Activated naive CD8-positive, alpha-beta T cell treated with anti-CD3 and anti-CD28 coated beads, Interleukin-2, amount 50 U/mL, for 24 hours (primary cell): ENCODE results near the gene NNAT.

Experiments used
- ATAC-seq: fragments of 150-1000 bp; cut with Tn5 transposase; one replicate; pipeline ENCODE4 v1.10.0; 2021
- DNase-seq: peaks from one replicate; pipeline ENCODE4 v3.0.0; 2021
- H3K27ac Mint-ChIP-seq: one replicate; pipeline ENCODE4 v1.8.0; 2021; ENCODE audit warnings: mild to moderate bottlenecking, mixed read lengths
- H3K27me3 Mint-ChIP-seq: one replicate; pipeline ENCODE4 v1.8.0; 2021; ENCODE audit warnings: mixed read lengths
- H3K36me3 Mint-ChIP-seq: one replicate; pipeline ENCODE4 v1.8.0; 2021; ENCODE audit warnings: low read depth, mixed read lengths
- H3K4me1 Mint-ChIP-seq: one replicate; pipeline ENCODE4 v1.8.0; 2021; ENCODE audit warnings: mixed read lengths
- H3K4me3 Mint-ChIP-seq: one replicate; pipeline ENCODE4 v1.8.0; 2021; ENCODE audit warnings: mild to moderate bottlenecking, moderate library complexity, mixed read lengths
- H3K9me3 Mint-ChIP-seq: one replicate; pipeline ENCODE4 v1.8.0; 2021; ENCODE audit warnings: mixed read lengths

Gene NNAT

DNA sequence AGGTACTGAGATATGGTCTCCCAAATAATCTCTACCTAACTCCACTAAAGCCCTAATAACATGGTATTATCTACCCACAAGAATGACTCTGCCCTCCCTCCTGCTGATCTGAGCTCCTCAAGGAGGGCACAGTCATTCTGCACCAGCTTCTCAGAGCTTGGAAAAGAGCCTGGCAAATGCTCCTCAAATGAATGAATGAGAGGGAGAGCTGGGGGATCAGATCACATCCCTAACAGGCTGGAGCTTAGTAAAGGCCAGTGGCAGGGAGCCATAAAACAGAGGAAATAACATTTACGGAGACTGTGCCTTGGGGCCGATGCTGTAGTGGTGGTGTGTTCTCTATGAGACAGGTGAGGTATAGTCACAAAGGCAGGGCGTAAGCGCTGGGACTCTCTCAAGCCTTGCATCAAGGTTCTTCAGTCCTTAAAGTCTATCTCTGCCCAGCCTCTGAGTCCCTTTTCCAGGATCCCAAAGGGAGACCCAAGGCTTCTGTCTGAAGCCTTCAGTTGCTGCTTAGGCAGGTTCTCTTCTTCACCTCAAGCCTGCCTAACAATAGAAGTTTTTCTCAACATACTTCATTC, 7.2 kb upstream of the NNAT start:
- ATAC-seq: no peak
- H3K9me3 Mint-ChIP-seq: no peaks in the 10 kb centered on the region
- peaks cover 2% of the 10 kb centered on the region for H3K4me1 Mint-ChIP-seq
- peaks cover 27% of the 10 kb centered on the region for H3K36me3 Mint-ChIP-seq
- H3K27ac Mint-ChIP-seq: no peak overlapping the region
- no peaks in the 10 kb centered on the region for H3K27me3 Mint-ChIP-seq
- no peak for DNase-seq
- H3K4me3 Mint-ChIP-seq: no peak overlapping the region

DNA sequence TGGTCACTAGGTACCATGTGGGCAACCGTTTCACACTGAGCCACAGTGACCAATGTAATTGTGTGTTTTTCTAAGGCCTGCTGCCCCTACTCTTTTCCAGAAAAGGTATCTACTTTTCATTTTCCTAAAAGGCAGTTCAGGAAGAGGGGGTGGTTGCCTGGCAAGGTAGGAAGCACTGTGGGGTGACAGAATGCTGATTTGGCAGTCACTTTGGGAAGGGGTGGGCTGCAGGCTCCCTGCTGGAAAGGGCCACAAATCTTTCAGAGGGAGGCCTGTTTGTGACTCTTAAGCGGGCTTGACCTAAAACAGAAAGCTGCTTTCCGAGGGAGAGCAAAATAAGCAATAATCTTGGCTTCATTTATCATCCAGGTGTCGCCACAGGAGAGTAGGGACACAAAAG, 5.2 kb upstream of the NNAT start:
- H3K9me3 Mint-ChIP-seq: no peaks in the 10 kb centered on the region
- no peak overlapping the region for H3K4me3 Mint-ChIP-seq
- no peak overlapping the region for H3K27ac Mint-ChIP-seq
- ATAC-seq (no peak), DNase-seq (no peak)
- no peaks in the 10 kb centered on the region for H3K27me3 Mint-ChIP-seq
- peaks cover 4% of the 10 kb centered on the region for H3K4me1 Mint-ChIP-seq
- peaks cover 29% of the 10 kb centered on the region for H3K36me3 Mint-ChIP-seq

DNA sequence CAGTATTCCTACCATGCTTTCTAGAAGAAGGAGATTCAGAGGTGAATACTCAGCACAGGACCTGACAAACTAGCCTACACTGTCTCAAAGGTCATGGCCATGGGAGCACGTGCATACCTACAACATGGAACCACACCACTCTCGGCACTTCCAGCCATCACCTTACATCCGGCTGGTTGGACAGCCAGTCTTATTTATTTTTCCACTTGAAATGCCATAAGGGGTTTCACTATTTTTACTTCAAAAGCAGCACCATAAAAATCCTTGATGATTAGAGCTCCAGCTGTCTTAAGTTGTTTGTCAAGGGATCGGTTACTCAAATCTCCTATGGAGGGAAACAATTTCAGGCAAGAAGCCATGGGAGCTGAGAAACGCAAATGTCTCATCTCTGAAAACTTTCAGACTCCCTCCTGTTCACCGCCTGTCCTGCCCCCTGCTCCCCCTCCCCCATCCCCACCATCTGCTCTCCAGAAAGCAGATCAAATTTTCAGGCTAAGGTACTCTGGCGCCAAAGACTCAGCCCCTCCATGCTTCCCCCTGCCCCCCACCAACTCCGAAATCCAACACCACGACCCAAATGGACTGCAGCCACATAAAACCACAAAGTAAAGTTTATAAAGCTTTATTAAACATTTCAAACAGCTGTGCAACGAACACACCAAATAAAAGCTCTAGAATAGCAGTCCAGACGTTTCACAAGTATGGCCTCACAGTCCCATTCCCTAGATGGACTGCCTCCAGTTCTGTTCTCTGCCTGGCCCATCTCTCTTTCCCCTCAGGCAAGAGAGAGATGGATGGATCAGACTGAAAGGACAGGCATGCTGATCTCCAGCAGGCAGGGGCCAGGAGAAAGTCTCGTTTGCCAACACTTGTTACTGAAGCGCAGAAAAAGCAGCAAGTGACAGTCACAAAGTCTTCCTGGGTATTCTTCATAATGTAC, 4.0 kb upstream of the NNAT start:
- DNase-seq: no peak
- no peak for ATAC-seq
- H3K36me3 Mint-ChIP-seq: peaks cover 21% of the 10 kb centered on the region
- no peak overlapping the region for H3K4me3 Mint-ChIP-seq
- no peaks in the 10 kb centered on the region for H3K27me3 Mint-ChIP-seq
- H3K27ac Mint-ChIP-seq: no peak overlapping the region
- H3K9me3 Mint-ChIP-seq: no peaks in the 10 kb centered on the region
- H3K4me1 Mint-ChIP-seq: peaks cover 7% of the 10 kb centered on the region

- peak overlapping the region; percentile 6 for H3K27ac Mint-ChIP-seq
- no peak for DNase-seq
- H3K4me1 Mint-ChIP-seq: peaks cover 11% of the 10 kb centered on the region
- H3K27me3 Mint-ChIP-seq: no peaks in the 10 kb centered on the region
- no peaks in the 10 kb centered on the region for H3K9me3 Mint-ChIP-seq
- peaks cover 19% of the 10 kb centered on the region for H3K36me3 Mint-ChIP-seq
- no peak overlapping the region for H3K4me3 Mint-ChIP-seq
- no peak for ATAC-seq
These were observed 3.0 kb upstream of the NNAT start for GRCh38 chr20:37518059-37518458.

GRCh38 chr20:37518606-37519507, 2.2 kb upstream of the NNAT start:
- ATAC-seq: no peak
- H3K4me1 Mint-ChIP-seq: peaks cover 17% of the 10 kb centered on the region
- H3K27me3 Mint-ChIP-seq: no peaks in the 10 kb centered on the region
- no peak overlapping the region for H3K27ac Mint-ChIP-seq
- DNase-seq: no peak
- H3K9me3 Mint-ChIP-seq: no peaks in the 10 kb centered on the region
- H3K4me3 Mint-ChIP-seq: no peak overlapping the region
- H3K36me3 Mint-ChIP-seq: peaks cover 19% of the 10 kb centered on the region

DNA sequence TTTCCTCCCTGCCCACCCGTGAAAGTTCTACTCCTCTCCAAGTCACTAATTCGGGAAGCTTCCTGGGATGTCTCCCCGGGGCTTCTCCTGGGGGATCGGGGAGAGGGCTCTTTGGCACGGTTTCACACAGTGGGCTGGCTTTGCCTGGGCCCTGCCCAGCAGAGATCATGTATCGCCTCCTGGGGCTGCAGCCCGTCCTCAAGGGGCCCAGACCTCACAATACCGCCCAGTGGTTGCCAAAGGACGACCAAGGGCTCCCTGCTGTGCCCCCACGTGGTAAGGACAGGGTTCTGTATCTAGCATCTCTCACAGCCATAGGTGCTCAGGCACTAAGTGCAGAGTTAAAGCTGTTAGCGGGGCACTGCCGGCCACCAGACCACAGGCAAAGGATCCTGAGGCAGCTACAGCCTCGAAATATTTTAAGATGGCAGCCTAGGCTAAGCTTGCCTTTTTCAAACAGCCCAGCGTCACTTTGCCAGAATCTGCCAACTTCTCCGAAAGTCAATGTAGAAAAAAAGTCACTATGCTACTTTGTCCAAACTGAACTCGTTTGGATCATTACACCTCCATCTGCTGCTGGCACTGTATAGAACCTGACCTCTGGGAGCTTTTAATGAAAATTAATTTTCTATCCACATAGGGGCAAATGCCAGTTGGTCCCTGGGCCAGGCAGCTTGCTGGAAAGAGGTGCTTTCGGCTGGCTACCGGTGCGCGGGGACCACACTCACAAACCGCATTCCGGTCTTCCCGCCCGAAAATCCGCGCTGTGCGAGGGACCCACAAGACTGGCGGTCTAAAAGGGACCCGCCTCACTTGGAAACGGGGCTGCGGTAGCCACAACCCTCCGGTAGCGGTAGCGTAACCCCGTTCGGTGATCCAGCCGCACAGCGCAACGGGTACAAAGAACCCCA, 1.3 kb upstream of the NNAT start:
- DNase-seq: no peak
- Mint-ChIP-seq H3K27me3 (no peaks in the 10 kb centered on the region), H3K4me3 (peak overlapping the region; percentile 50), H3K4me1 (peaks cover 25% of the 10 kb centered on the region), H3K36me3 (peaks cover 15% of the 10 kb centered on the region), H3K9me3 (no peaks in the 10 kb centered on the region), H3K27ac (no peak overlapping the region)
- peak; percentile 10 for ATAC-seq

DNA sequence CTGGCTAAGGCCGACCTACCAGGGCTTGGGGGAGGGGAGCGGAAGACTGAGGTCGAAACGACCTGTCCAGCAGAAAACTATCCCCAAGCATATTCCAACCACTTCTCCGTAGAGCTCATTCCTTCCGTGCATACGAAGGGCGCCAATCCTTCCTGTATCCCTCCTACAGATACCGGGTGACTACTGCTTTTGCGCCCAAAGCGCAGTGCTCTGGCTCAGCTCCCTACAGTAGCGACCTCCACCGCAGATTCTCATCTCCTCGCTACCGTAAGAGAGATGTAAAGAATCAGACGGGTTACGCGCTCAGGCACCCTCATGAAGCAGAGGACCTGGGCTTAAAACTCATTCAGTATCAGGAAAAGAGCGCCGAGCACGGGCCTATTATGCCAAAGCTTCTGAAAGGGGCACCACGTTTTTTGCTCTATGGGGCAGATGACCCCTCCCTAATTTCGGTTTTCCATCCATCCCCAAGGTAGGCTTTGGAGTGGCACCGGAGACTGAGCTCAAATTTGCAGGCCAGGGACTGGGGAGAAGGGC, 563 bp upstream of the NNAT start:
- Mint-ChIP-seq H3K9me3 (no peaks in the 10 kb centered on the region), H3K4me1 (peaks cover 32% of the 10 kb centered on the region), H3K27ac (no peak overlapping the region), H3K4me3 (peak overlapping the region; percentile 50), H3K36me3 (peaks cover 15% of the 10 kb centered on the region), H3K27me3 (no peaks in the 10 kb centered on the region)
- ATAC-seq (no peak), DNase-seq (no peak)

- DNase-seq: no peak
These were observed 1.4 kb downstream of the NNAT start for GRCh38 chr20:37522260-37523011.

GRCh38 chr20:37523012-37523391, 2.0 kb downstream of the NNAT start:
- Mint-ChIP-seq H3K27ac (no peak overlapping the region), H3K4me3 (no peak overlapping the region), H3K9me3 (no peaks in the 10 kb centered on the region)

More at GRCh38 chr20:37522260-37523011, 1.4 kb downstream of the NNAT start:
- H3K4me1 Mint-ChIP-seq: peaks cover 42% of the 10 kb centered on the region
- no peaks in the 10 kb centered on the region for H3K27me3 Mint-ChIP-seq
- no peak overlapping the region for H3K27ac Mint-ChIP-seq
- no peak for ATAC-seq
- no peaks in the 10 kb centered on the region for H3K9me3 Mint-ChIP-seq
- H3K4me3 Mint-ChIP-seq: no peak overlapping the region
- H3K36me3 Mint-ChIP-seq: peaks cover 15% of the 10 kb centered on the region

GRCh38 chr20:37523911-37524700, 3.1 kb downstream of the NNAT start:
- no peak overlapping the region for H3K4me3 Mint-ChIP-seq

More at GRCh38 chr20:37523012-37523391, 2.0 kb downstream of the NNAT start:
- H3K4me1 Mint-ChIP-seq: peaks cover 43% of the 10 kb centered on the region
- DNase-seq (no peak), ATAC-seq (no peak)
- H3K36me3 Mint-ChIP-seq: peaks cover 12% of the 10 kb centered on the region
- no peaks in the 10 kb centered on the region for H3K27me3 Mint-ChIP-seq

GRCh38 chr20:37524859-37525708, 4.0 kb downstream of the NNAT start:
- peak; percentile 31 for DNase-seq
- H3K4me3 Mint-ChIP-seq: peak overlapping the region; percentile 21
- peak; percentile 52 for ATAC-seq
- H3K9me3 Mint-ChIP-seq: no peaks in the 10 kb centered on the region
- peaks cover 52% of the 10 kb centered on the region for H3K4me1 Mint-ChIP-seq
- no peaks in the 10 kb centered on the region for H3K27me3 Mint-ChIP-seq
- peaks cover 6% of the 10 kb centered on the region for H3K36me3 Mint-ChIP-seq
- H3K27ac Mint-ChIP-seq: peak overlapping the region; percentile 49

More at GRCh38 chr20:37523911-37524700, 3.1 kb downstream of the NNAT start:
- Mint-ChIP-seq H3K27ac (no peak overlapping the region), H3K36me3 (peaks cover 7% of the 10 kb centered on the region), H3K9me3 (no peaks in the 10 kb centered on the region), H3K4me1 (peaks cover 50% of the 10 kb centered on the region), H3K27me3 (no peaks in the 10 kb centered on the region)
- no peak for ATAC-seq
- DNase-seq: no peak

DNA sequence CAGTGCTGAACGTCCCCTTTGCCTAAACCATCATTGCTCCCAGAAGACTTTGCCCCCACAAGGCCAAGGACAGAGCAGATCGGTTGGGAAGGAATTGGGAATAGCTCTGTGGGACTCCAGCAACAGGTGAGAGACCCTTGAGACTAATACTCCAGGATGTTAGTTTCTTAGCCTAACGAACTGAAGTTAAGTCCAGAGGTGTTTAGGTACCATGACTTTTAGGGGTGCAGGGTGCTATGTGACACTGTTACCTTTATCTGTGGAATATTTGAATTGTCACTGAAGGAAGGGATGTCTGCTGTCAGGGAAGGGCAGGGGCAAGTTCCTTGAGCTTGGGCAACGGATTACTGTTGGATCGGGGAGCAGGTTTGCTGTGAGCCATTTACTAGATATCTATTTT, 4.8 kb downstream of the NNAT start:
- ATAC-seq: no peak
- peaks cover 52% of the 10 kb centered on the region for H3K4me1 Mint-ChIP-seq
- H3K27ac Mint-ChIP-seq: no peak overlapping the region
- no peaks in the 10 kb centered on the region for H3K9me3 Mint-ChIP-seq
- H3K4me3 Mint-ChIP-seq: peak overlapping the region; percentile 80
- H3K27me3 Mint-ChIP-seq: no peaks in the 10 kb centered on the region
- no peak for DNase-seq
- H3K36me3 Mint-ChIP-seq: peaks cover under 1% of the 10 kb centered on the region
